HepG2 (cell line): ENCODE measurements around the gene ACRBP. TPM values are rescaled to one million over a fixed set of nuclear protein-coding genes. Genes with fewer than 3 reads are reported as not detected.

Source experiments
- ATAC-seq: fragments of 200-7000 bp; cut with Tn5 transposase; 3 replicates; pipeline ENCODE4 v1.9.1; 2020; ENCODE audit warnings: mild to moderate bottlenecking, moderate library complexity
- BruUV-seq: library from RNA; stranded (reverse); fragments of 400-500 nt; replicated peaks from 2 replicates; lab custom pipeline; 2021; lab: Mats Ljungman, UMichigan
- CTCF ChIA-PET: fragments of 300-600 bp; formaldehyde crosslinking; extraction: SDS; loops from one replicate; lab custom pipeline; 2021; ENCODE audit warnings: low total read pairs, inconsistent platforms, low intra/inter-chr PET ratio; lab: Yijun Ruan, JAX
- POLR2A ChIA-PET: fragments of 350-600 bp; sonication (Branson Sonifier 250); formaldehyde crosslinking; loops from one replicate; lab custom pipeline; 2020; ENCODE audit warnings: antibody characterized with exemption, inconsistent platforms; lab: Yijun Ruan, JAX
- DNase-seq: peaks from one replicate; pipeline ENCODE4 v3.0.0-alpha.2; 2015; ENCODE audit warnings: low spot score
- FAIRE-seq: peaks from 3 replicates; lab custom pipeline; 2011; peaks lifted over from hg19 to GRCh38; lab: Jason Lieb, UNC
- H2AFZ ChIP-seq: one replicate; pipeline ENCODE4 v1.6.1; 2011; ENCODE audit warnings: low read length, inconsistent platforms
- H3K27ac ChIP-seq: fragments of 300-600 bp; 3 replicates; pipeline ENCODE4 v1.8.0; 2011; ENCODE audit warnings: mixed run types, mild to moderate bottlenecking, mixed read lengths, low read length, inconsistent platforms; ENCODE audit not compliant: insufficient read depth; ENCODE audit errors: extremely low read length
- H3K27me3 ChIP-seq, 2 experiments: fragments of 200-600 bp in 1 of 2; 2 replicates in 1 of 2; 3 replicates in 1 of 2; pipeline versions ENCODE4 v1.6.0 to v1.8.0; 2011; ENCODE audit warnings: low read length in 2 of 2, mild to moderate bottlenecking in 2 of 2, moderate library complexity in 2 of 2, inconsistent platforms in 1 of 2; ENCODE audit not compliant: insufficient read depth in 2 of 2, control insufficient read depth in 1 of 2
- H3K36me3 ChIP-seq, 2 experiments: fragments of 200-600 bp in 1 of 2; replicated peaks in 1 of 2; 2 replicates in 1 of 2; 3 replicates in 1 of 2; pipeline versions ENCODE4 v1.5.1 to v1.8.0; 2011; ENCODE audit warnings: low read length in 2 of 2, inconsistent platforms in 1 of 2; ENCODE audit not compliant: insufficient read depth in 2 of 2, control insufficient read depth in 1 of 2
- H3K4me1 ChIP-seq: 2 replicates; pipeline ENCODE4 v1.5.1; 2012; ENCODE audit warnings: low read length, inconsistent platforms; ENCODE audit not compliant: insufficient read depth
- H3K4me2 ChIP-seq: 2 replicates; pipeline ENCODE4 v1.6.0; 2011; ENCODE audit warnings: low read depth, low read length, inconsistent platforms
- H3K4me3 ChIP-seq, 3 experiments: fragments of 200-600 bp in 1 of 3; sonication (generic), shearing (Covaris generic) in 1 of 3; replicated peaks in 1 of 3; 2 replicates each; pipeline ENCODE4 v1.5.1; 2011 to 2016; ENCODE audit warnings: low read length in 3 of 3, inconsistent platforms in 2 of 3, low read depth in 2 of 3, mild to moderate bottlenecking in 2 of 3, control low read depth in 1 of 3, mixed read lengths in 1 of 3; ENCODE audit not compliant: insufficient read depth in 1 of 3
- H3K79me2 ChIP-seq: one replicate; pipeline ENCODE4 v1.6.1; 2011; ENCODE audit warnings: low read length, inconsistent platforms; ENCODE audit not compliant: insufficient read depth
- H3K9ac ChIP-seq: 2 replicates; pipeline ENCODE4 v1.6.0; 2011; ENCODE audit warnings: mild to moderate bottlenecking, low read depth, low read length, inconsistent platforms; ENCODE audit not compliant: insufficient read depth
- H3K9me3 ChIP-seq: 2 replicates; pipeline ENCODE4 v1.5.1; 2012; ENCODE audit warnings: mild to moderate bottlenecking, low read length
- H4K20me1 ChIP-seq: 2 replicates; pipeline ENCODE4 v1.6.0; 2011; ENCODE audit warnings: inconsistent platforms, mild to moderate bottlenecking, low read length, moderate library complexity; ENCODE audit not compliant: insufficient read depth
- BHLHE40 ChIP-seq: IDR thresholded peaks from 2 replicates; pipeline ENCODE4 v1.6.1; 2011; ENCODE audit warnings: low read length, improper control_type of control experiment
- GZF1 ChIP-seq: sonication (generic); formaldehyde crosslinking; IDR thresholded peaks from 2 replicates; pipeline ENCODE4 v1.5.1; 2020; ENCODE audit warnings: mild to moderate bottlenecking, missing genetic modification reagents
- RBM39 ChIP-seq: fragments of 200-400 bp; formaldehyde crosslinking; IDR thresholded peaks from one replicate; pipeline ENCODE4 v1.6.1; 2018; ENCODE audit warnings: antibody characterized with exemption, mild to moderate bottlenecking, low read depth, low read length; ENCODE audit not compliant: poor library complexity, severe bottlenecking
- SATB2 ChIP-seq: sonication (generic); formaldehyde crosslinking; IDR thresholded peaks from 2 replicates; pipeline ENCODE4 v1.5.0; 2020; ENCODE audit warnings: missing genetic modification reagents
- ZNF263 ChIP-seq: sonication (generic); formaldehyde crosslinking; IDR thresholded peaks from 2 replicates; pipeline ENCODE4 v1.4.0; 2020; ENCODE audit warnings: missing genetic modification reagents
- ZSCAN31 ChIP-seq: sonication (generic); formaldehyde crosslinking; IDR thresholded peaks from 2 replicates; pipeline ENCODE4 v1.5.0; 2020; ENCODE audit warnings: low read depth, mild to moderate bottlenecking, missing genetic modification reagents
- WGBS: methylation state at CpG from one replicate; pipeline ENCODE4 v1.1.6; 2017; ENCODE audit warnings: low lambda C conversion rate; 5-methylcytosine and 5-hydroxymethylcytosine counted together
- in situ Hi-C: cut with HindIII; loops from 2 replicates; pipeline ENCODE4 v1.10.0; 2017; ENCODE audit warnings: low pct_unique_long_range_greater_than_20kb; ENCODE audit not compliant: extremely low pct_ligation_motif_present
- intact Hi-C: fragments of 100-400 bp; cut with micrococcal nuclease; formaldehyde crosslinking; loops from one replicate; pipeline ENCODE4 v1.10.0; 2022; ENCODE audit not compliant: unreplicated experiment
- polyA plus RNA-seq, 8 experiments: library from polyadenylated mRNA; depleted of rRNA in 3 of 8; stranded (reverse) in 7 of 8; unstranded in 1 of 8; fragments of >200 nt; fragmentation: Illumina TruSeq in 4 of 8; extraction: Trizol in 4 of 8; gene quantifications; 2 replicates each; pipeline versions ENCODE4 v1.2.1 to v1.2.3, GENCODE V29; 2011 to 2016; ENCODE audit warnings: low read depth in 4 of 8, missing spikeins in 1 of 8, mixed read lengths in 1 of 8; ENCODE audit not compliant: insufficient read depth in 1 of 8
- total RNA-seq, 5 experiments: library from RNA; depleted of rRNA; stranded (reverse); fragments of >200 nt; fragmentation: Illumina TruSeq; extraction: Trizol; gene quantifications; 2 replicates each; pipeline ENCODE4 v1.2.3, GENCODE V29; 2016; ENCODE audit warnings: low read depth in 1 of 5
- TF ChIP-seq, protein P1 (sequence below): sonication (generic); formaldehyde crosslinking; IDR thresholded peaks from 2 replicates; pipeline ENCODE4 v1.4.0; 2020; ENCODE audit warnings: missing genetic modification reagents
- TF ChIP-seq, protein P2 (sequence below): sonication (generic); formaldehyde crosslinking; IDR thresholded peaks from 2 replicates; pipeline ENCODE4 v1.4.0; 2020; ENCODE audit warnings: missing genetic modification reagents

ACRBP gene
- total and polyA plus RNA-seq, 2 of the 13 experiments (the other 11 are each of a cell fraction or from before 2014, with no cell fraction given), result 0.46 TPM; not detected in 1

DNA sequence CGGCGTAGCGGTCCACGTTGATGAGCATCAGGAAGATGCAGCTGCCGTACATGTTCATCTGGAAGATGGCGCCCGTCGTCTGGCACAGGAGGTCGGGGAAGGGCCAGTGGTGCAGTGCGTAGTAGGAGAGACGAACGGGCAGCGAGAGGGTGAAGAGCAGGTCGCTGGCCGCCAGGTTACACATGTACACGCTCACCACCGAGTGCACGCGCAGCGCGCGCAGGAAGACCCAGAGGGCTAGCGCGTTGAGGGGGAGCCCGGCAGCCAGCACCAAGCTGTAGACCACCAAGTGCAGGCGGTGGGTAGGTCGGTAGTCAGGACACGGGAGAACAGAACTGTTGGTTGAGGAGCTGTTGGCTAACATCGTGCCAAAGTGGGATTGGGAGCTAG, 26.4 kb downstream of the ACRBP start:
- no TSS peak for BruUV-seq
- ChIA-PET POLR2A (no interaction called here), CTCF (no interaction called here)
- no peak overlapping the region for H3K27ac ChIP-seq
- H3K4me2 ChIP-seq, result no peak overlapping the region
- TF ChIP-seq, protein P1, sequence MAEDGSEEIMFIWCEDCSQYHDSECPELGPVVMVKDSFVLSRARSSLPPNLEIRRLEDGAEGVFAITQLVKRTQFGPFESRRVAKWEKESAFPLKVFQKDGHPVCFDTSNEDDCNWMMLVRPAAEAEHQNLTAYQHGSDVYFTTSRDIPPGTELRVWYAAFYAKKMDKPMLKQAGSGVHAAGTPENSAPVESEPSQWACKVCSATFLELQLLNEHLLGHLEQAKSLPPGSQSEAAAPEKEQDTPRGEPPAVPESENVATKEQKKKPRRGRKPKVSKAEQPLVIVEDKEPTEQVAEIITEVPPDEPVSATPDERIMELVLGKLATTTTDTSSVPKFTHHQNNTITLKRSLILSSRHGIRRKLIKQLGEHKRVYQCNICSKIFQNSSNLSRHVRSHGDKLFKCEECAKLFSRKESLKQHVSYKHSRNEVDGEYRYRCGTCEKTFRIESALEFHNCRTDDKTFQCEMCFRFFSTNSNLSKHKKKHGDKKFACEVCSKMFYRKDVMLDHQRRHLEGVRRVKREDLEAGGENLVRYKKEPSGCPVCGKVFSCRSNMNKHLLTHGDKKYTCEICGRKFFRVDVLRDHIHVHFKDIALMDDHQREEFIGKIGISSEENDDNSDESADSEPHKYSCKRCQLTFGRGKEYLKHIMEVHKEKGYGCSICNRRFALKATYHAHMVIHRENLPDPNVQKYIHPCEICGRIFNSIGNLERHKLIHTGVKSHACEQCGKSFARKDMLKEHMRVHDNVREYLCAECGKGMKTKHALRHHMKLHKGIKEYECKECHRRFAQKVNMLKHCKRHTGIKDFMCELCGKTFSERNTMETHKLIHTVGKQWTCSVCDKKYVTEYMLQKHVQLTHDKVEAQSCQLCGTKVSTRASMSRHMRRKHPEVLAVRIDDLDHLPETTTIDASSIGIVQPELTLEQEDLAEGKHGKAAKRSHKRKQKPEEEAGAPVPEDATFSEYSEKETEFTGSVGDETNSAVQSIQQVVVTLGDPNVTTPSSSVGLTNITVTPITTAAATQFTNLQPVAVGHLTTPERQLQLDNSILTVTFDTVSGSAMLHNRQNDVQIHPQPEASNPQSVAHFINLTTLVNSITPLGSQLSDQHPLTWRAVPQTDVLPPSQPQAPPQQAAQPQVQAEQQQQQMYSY (CRISPR knock-in tag), result no peak
- TF ChIP-seq BHLHE40 (no peak), GZF1 (CRISPR knock-in tag) (no peak), ZNF263 (no peak), RBM39 (no peak), ZSCAN31 (no peak), SATB2 (no peak)
- TF ChIP-seq, protein P2, sequence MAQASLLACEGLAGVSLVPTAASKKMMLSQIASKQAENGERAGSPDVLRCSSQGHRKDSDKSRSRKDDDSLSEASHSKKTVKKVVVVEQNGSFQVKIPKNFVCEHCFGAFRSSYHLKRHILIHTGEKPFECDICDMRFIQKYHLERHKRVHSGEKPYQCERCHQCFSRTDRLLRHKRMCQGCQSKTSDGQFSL (CRISPR knock-in tag), result no peak
- DNase-seq (no peak), FAIRE-seq (no peak), ATAC-seq (no peak)
- in situ Hi-C loops, result no loop called here
- H3K36me3 ChIP-seq, result no peaks in the 10 kb centered on the region
- no peaks in the 10 kb centered on the region for H3K79me2 ChIP-seq
- H4K20me1 ChIP-seq, result no peaks in the 10 kb centered on the region
- no peaks in the 10 kb centered on the region for H3K27me3 ChIP-seq
- H3K4me3 ChIP-seq, result no peak overlapping the region
- peaks cover 18% of the 10 kb centered on the region for H3K4me1 ChIP-seq
- 90% methylated on average over 29 of the region's 29 CpGs for WGBS
- no peaks in the 10 kb centered on the region for H3K9me3 ChIP-seq
- no peak overlapping the region for H3K9ac ChIP-seq
- no peak overlapping the region for H2AFZ ChIP-seq
- intact Hi-C loops, result no loop called here
